Cardiac fibroblast (primary cell): ENCODE measurements around the gene ZBTB9.

Experiments
- DNase-seq, 2 donors: peaks; one replicate each; pipeline versions ENCODE4 v3.0.0 to v3.0.0-alpha.2; 2010; ENCODE audit warnings: low read depth in 2 of 2
- H3K4me3 ChIP-seq, 2 donors: replicated peaks in 1 of 2; 1 replicate in 1 of 2; 2 replicates in 1 of 2; pipeline ENCODE4 v1.5.1; 2011; ENCODE audit warnings: low read depth in 2 of 2, low read length in 2 of 2, mild to moderate bottlenecking in 2 of 2, moderate library complexity in 1 of 2
- TF ChIP-seq, protein P1 (sequence below): IDR thresholded peaks from one replicate; pipeline ENCODE4 v1.5.1; 2011; ENCODE audit warnings: low read depth, mild to moderate bottlenecking, low read length, inconsistent platforms

Gene ZBTB9

DNA sequence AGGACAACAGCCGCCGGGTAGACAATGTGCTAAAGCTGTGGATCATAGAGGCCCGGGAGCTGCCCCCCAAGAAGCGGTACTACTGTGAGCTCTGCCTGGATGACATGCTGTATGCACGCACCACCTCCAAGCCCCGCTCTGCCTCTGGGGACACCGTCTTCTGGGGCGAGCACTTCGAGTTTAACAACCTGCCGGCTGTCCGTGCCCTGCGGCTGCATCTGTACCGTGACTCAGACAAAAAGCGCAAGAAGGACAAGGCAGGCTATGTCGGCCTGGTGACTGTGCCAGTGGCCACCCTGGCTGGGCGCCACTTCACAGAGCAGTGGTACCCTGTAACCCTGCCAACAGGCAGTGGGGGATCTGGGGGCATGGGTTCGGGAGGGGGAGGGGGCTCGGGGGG, 16.7 kb upstream of the ZBTB9 start:
- no peak overlapping the region for H3K4me3 ChIP-seq
- TF ChIP-seq, protein P1, sequence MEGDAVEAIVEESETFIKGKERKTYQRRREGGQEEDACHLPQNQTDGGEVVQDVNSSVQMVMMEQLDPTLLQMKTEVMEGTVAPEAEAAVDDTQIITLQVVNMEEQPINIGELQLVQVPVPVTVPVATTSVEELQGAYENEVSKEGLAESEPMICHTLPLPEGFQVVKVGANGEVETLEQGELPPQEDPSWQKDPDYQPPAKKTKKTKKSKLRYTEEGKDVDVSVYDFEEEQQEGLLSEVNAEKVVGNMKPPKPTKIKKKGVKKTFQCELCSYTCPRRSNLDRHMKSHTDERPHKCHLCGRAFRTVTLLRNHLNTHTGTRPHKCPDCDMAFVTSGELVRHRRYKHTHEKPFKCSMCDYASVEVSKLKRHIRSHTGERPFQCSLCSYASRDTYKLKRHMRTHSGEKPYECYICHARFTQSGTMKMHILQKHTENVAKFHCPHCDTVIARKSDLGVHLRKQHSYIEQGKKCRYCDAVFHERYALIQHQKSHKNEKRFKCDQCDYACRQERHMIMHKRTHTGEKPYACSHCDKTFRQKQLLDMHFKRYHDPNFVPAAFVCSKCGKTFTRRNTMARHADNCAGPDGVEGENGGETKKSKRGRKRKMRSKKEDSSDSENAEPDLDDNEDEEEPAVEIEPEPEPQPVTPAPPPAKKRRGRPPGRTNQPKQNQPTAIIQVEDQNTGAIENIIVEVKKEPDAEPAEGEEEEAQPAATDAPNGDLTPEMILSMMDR: no peak
- no peak for DNase-seq

DNA sequence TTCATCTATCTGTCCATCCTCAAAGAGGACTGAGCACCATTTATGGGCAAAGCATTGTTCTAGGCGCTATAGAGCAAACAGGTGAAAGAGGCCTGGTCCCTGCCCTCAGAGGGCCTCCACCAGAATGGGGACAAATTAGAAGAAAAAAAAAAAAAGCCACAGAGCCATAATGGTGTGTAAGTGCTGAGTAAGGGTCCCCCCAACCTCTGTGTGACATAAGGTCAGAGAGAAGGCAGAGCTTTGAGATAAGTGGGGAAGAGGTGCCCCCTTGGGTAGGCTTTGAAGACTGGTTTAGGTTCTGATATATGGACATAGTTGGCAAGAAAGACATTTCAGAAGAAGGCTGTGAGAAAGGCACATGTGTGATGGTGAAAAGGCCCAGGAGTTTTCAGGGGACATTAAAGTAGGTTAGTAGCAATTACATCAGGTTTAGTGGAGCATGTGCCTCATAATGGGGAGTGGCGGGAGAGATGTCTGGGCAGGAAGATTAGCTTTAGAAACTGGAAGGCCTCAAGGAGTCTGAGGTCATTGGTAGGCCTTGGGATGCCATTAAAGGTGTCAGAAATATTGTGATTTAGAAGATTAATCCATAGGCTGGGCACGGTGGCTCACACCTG, 15.3 kb upstream of the ZBTB9 start:
- no peak overlapping the region for H3K4me3 ChIP-seq
- TF ChIP-seq, protein P1: no peak
- DNase-seq: no peak

DNA sequence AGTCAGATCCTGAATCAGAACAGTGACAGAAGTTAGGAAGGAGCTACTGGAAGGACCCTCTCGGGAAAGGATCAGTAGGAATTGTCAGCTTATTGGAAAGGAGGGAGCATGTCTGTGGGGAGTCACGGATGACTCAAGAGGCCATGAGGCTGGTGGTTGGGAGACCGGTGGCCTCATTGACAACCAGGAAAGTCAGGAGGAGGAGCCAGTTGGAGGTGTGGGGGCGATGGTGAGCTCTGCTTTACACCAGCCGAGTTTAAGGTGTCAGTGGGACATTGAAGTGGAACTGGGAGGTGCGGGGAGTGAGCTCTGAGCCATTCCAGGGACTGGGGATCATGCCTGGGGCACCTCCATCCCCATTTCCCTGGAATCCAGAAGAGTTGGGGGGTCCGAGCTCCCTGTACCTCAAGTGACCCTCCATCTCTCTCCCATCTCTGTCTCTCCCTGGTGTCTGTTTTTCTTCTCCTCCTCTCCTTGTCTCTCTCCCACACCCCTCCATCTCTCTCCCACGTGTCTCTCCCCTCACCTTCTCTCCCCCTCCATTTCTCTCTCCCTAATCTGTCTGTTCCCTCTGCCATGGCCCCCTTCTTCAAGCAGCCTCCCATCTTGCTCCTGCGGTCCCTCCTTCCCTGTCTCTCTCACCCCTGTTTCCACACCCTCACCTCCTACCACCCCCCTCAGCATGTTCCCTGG, 14.3 kb upstream of the ZBTB9 start:
- TF ChIP-seq, protein P1: no peak
- DNase-seq: no peak
- H3K4me3 ChIP-seq: no peak overlapping the region

DNA sequence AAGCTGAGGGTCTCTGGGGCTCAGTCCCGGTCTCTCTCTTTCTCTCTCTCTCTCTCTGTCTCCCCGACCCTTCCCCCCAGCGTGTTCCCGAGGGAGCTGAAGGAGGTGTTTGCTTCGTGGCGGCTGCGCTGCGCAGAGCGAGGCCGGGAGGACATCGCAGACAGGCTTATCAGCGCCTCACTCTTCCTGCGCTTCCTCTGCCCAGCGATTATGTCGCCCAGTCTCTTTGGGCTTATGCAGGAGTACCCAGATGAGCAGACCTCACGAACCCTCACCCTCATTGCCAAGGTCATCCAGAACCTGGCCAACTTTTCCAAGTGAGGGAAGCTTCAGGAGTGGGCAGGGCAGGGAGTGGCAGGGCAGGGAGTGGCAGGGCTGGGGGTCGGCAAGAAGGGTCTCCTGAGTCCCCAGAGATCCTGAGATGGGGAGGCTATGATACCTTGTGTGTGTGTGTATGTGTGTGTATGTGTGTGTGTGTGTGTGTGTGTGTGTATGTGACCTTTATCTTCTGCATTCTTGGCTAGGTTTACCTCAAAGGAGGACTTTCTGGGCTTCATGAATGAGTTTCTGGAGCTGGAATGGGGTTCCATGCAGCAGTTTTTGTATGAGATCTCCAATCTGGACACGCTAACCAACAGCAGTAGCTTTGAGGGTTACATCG, 13.6 kb upstream of the ZBTB9 start:
- H3K4me3 ChIP-seq: no peak overlapping the region
- DNase-seq: no peak
- TF ChIP-seq, protein P1: no peak

DNA sequence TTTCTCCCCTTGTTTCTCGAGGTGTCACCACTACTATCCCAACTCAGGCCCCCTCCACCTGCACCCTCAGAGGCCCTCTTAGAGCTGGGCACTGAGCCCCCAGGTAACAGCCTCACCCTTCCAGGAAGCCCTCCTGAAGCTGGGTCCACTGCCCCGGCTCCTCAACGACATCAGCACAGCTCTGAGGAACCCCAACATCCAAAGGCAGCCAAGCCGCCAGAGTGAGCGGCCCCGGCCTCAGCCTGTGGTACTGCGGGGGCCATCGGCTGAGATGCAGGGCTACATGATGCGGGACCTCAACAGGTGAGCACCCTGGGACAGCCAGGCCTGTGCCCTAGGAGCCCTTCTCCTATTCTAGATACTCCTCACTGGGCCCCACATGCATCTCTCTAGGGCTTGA, 12.9 kb upstream of the ZBTB9 start:
- no peak overlapping the region for H3K4me3 ChIP-seq
- no peak for DNase-seq
- TF ChIP-seq, protein P1: no peak

DNA sequence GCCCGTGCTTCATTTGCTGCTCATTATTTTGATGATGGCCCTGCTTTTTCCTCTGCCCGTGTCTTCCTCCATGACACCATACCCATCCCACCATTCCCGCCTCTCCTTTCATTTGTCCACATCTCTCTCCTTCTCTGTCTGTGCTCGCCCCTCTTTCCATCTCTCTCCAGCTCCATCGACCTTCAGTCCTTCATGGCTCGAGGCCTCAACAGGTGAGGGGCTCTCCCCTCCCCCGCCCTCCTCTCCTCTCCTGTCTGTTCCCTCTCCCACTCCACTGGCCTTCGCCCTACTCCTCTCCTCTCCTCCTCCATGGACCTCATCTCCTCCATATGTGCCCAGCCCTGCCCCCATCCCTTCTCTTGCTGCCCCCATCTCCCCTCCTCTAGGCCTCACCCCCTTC, 12.1 kb upstream of the ZBTB9 start:
- H3K4me3 ChIP-seq: no peak overlapping the region
- no peak for DNase-seq
- TF ChIP-seq, protein P1: no peak
